Calu3 (cell line): ENCODE measurements around the gene RAB3C. TPM values are rescaled to one million over a fixed set of nuclear protein-coding genes. Genes with fewer than 3 reads are reported as not detected.

ENCODE experiments used
- BruUV-seq: library from RNA; stranded (reverse); fragments of 400-500 nt; replicated peaks from 2 replicates; lab custom pipeline; 2021; lab: Mats Ljungman, UMichigan
- CTCF ChIA-PET: fragments of 300-600 bp; sonication (Branson Sonifier 250); formaldehyde crosslinking; loops from one replicate; lab custom pipeline; 2022; ENCODE audit warnings: antibody characterized with exemption; lab: Charles Lee
- DNase-seq: peaks from one replicate; pipeline ENCODE4 v3.0.0; 2022
- H3K27ac Mint-ChIP-seq: one replicate; pipeline ENCODE4 v1.8.0; 2022; ENCODE audit warnings: mixed read lengths; ENCODE audit not compliant: unreplicated experiment
- H3K27me3 Mint-ChIP-seq: one replicate; pipeline ENCODE4 v1.8.0; 2022; ENCODE audit warnings: mixed read lengths; ENCODE audit not compliant: unreplicated experiment
- H3K36me3 Mint-ChIP-seq: one replicate; pipeline ENCODE4 v1.8.0; 2022; ENCODE audit warnings: mild to moderate bottlenecking, moderate library complexity, mixed read lengths; ENCODE audit not compliant: insufficient read depth, unreplicated experiment
- H3K4me1 Mint-ChIP-seq: one replicate; pipeline ENCODE4 v1.8.0; 2022; ENCODE audit warnings: mild to moderate bottlenecking, low read depth, mixed read lengths; ENCODE audit not compliant: unreplicated experiment
- H3K4me3 Mint-ChIP-seq: one replicate; pipeline ENCODE4 v1.8.0; 2022; ENCODE audit warnings: mild to moderate bottlenecking, low read depth, moderate library complexity, mixed read lengths; ENCODE audit not compliant: unreplicated experiment
- H3K9me3 Mint-ChIP-seq: one replicate; pipeline ENCODE4 v1.8.0; 2022; ENCODE audit warnings: low read depth, mixed read lengths; ENCODE audit not compliant: unreplicated experiment
- CTCF ChIP-seq: fragments of 200-600 bp; IDR thresholded peaks from one replicate; pipeline ENCODE4 v1.8.0; 2022; ENCODE audit warnings: antibody characterized with exemption; ENCODE audit not compliant: unreplicated experiment
- intact Hi-C: fragments of 100-400 bp; cut with micrococcal nuclease; formaldehyde crosslinking; loops from one replicate; pipeline ENCODE4 v1.10.0; 2022; ENCODE audit not compliant: unreplicated experiment
- total RNA-seq: library from RNA; stranded (reverse); gene quantifications from 2 replicates; pipeline ENCODE4 v1.2.3, GENCODE V29; 2022

Gene RAB3C
- total RNA-seq, 1 experiment from 2014 or later, result not detected

DNA sequence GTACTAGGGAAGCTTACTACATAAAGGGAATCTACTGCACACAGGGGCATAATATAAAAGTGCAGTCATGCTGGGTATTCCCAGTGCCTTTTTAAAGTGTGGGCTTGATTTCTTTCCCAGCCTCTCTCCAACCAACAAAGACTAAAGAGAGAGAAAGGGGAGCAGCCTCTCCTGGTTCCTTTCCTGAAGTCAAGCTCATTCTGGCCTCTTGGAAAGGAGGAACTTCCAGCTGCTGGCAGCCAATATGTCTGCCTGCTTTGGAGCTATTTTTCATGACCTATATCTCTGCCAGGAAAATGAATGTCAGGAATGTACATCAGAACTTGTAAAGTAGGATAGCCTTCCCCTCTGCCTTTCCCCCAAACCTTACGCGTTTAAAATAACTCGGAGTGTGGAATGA lies 57.1 kb downstream of the RAB3C start:
- Mint-ChIP-seq H3K4me3 (no peak overlapping the region), H3K36me3 (no peaks in the 10 kb centered on the region), H3K9me3 (no peaks in the 10 kb centered on the region), H3K4me1 (no peaks in the 10 kb centered on the region), H3K27me3 (peaks cover 57% of the 10 kb centered on the region), H3K27ac (no peak overlapping the region)
- no peak for TF ChIP-seq CTCF
- DNase-seq, result no peak
- BruUV-seq, result no TSS peak
- intact Hi-C loops, result no loop called here
- CTCF ChIA-PET, result interaction anchor here (0.5 kb wide), 1 partner anchor 48 kb away, joined by 4 read pairs; no protein-coding TSS in a partner anchor

DNA sequence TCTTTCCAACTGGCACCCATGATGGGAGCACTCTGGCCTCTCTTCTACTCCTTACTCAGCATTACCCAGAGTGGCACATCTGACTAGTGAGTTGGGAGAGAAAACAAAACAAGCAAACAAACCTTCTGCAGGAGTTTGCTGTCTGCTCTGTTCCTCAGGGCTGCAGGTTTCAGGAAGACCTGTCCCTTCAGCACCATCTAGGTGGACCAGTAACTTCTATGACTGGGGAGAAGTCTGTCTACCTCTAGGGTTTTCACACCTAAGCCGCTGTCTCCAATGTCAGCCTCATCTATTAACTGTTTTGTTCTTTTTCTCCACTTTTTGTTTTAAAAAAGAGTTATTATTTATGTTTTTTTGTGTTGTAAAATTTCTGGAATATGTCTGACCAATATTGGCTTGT lies 58.7 kb downstream of the RAB3C start:
- Mint-ChIP-seq H3K9me3 (no peaks in the 10 kb centered on the region), H3K36me3 (no peaks in the 10 kb centered on the region), H3K4me3 (no peak overlapping the region), H3K4me1 (no peaks in the 10 kb centered on the region), H3K27ac (no peak overlapping the region), H3K27me3 (peaks cover 58% of the 10 kb centered on the region)
- no TSS peak for BruUV-seq
- no peak for DNase-seq
- intact Hi-C loops, result no loop called here
- CTCF ChIA-PET, result no interaction called here
- no peak for TF ChIP-seq CTCF

- H3K4me1 Mint-ChIP-seq, result no peaks in the 10 kb centered on the region
- no peak overlapping the region for H3K27ac Mint-ChIP-seq
- H3K27me3 Mint-ChIP-seq, result peaks cover 37% of the 10 kb centered on the region
- TF ChIP-seq CTCF, result no peak
- BruUV-seq, result no TSS peak
- intact Hi-C loops, result no loop called here
- no peaks in the 10 kb centered on the region for H3K9me3 Mint-ChIP-seq
- H3K4me3 Mint-ChIP-seq, result no peak overlapping the region
- H3K36me3 Mint-ChIP-seq, result no peaks in the 10 kb centered on the region
- CTCF ChIA-PET, result no interaction called here
- DNase-seq, result no peak
Measured at GRCh38 chr5:58648846-58649245, 66.0 kb downstream of the RAB3C start.

DNA sequence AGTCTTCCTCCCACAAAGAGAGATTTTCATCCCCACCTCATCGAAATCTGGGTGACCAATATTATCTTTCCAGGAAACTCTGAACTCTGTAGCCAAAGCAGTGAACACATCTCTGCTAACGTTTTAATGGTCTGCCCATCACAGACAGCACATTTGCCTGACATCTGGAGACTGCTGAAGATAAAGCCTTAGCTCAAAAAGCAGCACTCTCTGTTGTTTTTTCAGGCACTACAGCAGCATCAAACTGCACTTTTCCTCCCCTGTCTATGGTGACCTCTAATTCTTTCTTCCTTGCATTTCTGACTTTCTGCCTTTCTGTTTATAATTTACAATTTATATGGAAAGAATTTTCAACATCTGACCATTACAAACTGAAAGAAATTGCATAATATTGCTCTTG lies 66.8 kb downstream of the RAB3C start:
- peaks cover 31% of the 10 kb centered on the region for H3K27me3 Mint-ChIP-seq
- no peaks in the 10 kb centered on the region for H3K4me1 Mint-ChIP-seq
- H3K27ac Mint-ChIP-seq, result no peak overlapping the region
- no peak overlapping the region for H3K4me3 Mint-ChIP-seq
- no peak for TF ChIP-seq CTCF
- no peaks in the 10 kb centered on the region for H3K9me3 Mint-ChIP-seq
- BruUV-seq, result no TSS peak
- DNase-seq, result no peak
- intact Hi-C loops, result no loop called here
- H3K36me3 Mint-ChIP-seq, result no peaks in the 10 kb centered on the region
- CTCF ChIA-PET, result no interaction called here
